ENCODE data around the gene HIPK2. TPM values are rescaled to one million over a fixed set of nuclear protein-coding genes. Genes with fewer than 3 reads are reported as not detected.

HIPK2 gene
- total and polyA plus RNA-seq, 2 donors (not counting 3 experiments of a cell fraction or from before 2014, with no cell fraction given): 9.0 to 43.8 TPM

DNA sequence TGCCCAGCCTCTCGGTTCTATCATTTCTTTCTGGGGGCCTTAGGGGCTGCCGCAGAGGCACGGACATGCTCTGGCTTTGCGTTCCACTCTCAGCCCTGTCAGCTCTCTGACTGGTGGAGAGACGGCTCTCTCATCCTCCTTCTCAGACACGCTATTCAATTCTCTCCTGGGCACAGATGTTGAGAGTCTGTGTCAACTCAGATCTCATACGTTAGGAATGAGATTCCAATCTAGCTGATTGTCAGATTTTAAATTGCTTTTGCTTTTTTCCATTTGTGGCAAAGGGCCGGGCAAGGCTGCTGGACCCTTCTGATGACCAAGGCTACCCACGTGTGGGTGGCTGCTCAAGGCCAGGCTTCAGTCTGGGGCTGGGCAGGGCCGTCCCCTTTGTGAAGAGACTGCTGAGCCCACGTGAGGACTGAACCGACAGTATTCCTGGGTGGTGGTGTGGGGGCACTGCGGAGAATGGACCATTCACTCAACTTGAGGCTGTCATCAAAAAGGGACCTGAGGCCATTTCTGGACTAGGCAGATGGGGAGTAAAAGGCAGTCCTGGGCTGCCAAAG is 182.8 kb downstream of the HIPK2 start:
- H3K9me3 ChIP-seq (replicated peaks; ENCODE audit: control insufficient read depth, insufficient read depth, low read length): no peaks in the 10 kb centered on the region
- ChIA-PET CTCF (no interaction called here), POLR2A (no interaction called here)
- peaks cover 24 to 34% of the 10 kb centered on the region in 2 experiments for H3K36me3 ChIP-seq (ENCODE audit: control insufficient read depth in 2 of 2, extremely low read depth in 1 of 2, insufficient read depth in 2 of 2, low read length in 2 of 2)
- H3K9me1 ChIP-seq (replicated peaks; ENCODE audit: control insufficient read depth, extremely low read depth, insufficient read depth, low read length): no peaks in the 10 kb centered on the region
- no peak overlapping the region for H3K4me3 ChIP-seq (replicated peaks in 1 of 3; ENCODE audit: insufficient read depth in 1 of 3, low read depth in 1 of 3, low read length in 3 of 3)
- no peaks in the 10 kb centered on the region for H4K20me1 ChIP-seq (replicated peaks; ENCODE audit: control insufficient read depth, extremely low read depth, insufficient read depth, low read length)
- FAIRE-seq (no peak), DNase-seq (ENCODE audit: low read depth, low spot score) (no peak)
- dilution Hi-C loops (cut with MboI; ENCODE audit: extremely low pct_ligation_motif_present, low sequenced_read_pairs): no loop called here
- H3K27me3 ChIP-seq (ENCODE audit: control insufficient read depth in 2 of 2, insufficient read depth in 2 of 2, low read length in 2 of 2): no peaks in the 10 kb centered on the region
- H3K4me2 ChIP-seq (ENCODE audit: insufficient read depth, low read length): no peak overlapping the region
- no peak for TF ChIP-seq MYC (IDR thresholded peaks at IDR 0.05; ENCODE audit: low read depth, low read length)
- H3K27ac ChIP-seq (ENCODE audit: insufficient read depth, low read depth, low read length): no peak overlapping the region
- BruUV-seq (replicated peaks): no TSS peak
- H3K79me2 ChIP-seq (ENCODE audit: control insufficient read depth, insufficient read depth, low read length): no peaks in the 10 kb centered on the region
- H3K9ac ChIP-seq (replicated peaks; ENCODE audit: extremely low read depth, insufficient read depth, low read length): no peak overlapping the region
- intact Hi-C loops (cut with micrococcal nuclease): no loop called here
- no peak overlapping the region for H2AFZ ChIP-seq (ENCODE audit: low read depth, low read length)
- H3K4me1 ChIP-seq (ENCODE audit: control insufficient read depth, extremely low read depth, insufficient read depth, low read length): no peaks in the 10 kb centered on the region

- H3K4me1 ChIP-seq (ENCODE audit: control insufficient read depth, extremely low read depth, insufficient read depth, low read length): no peaks in the 10 kb centered on the region
- H3K4me2 ChIP-seq (ENCODE audit: insufficient read depth, low read length): no peak overlapping the region
- dilution Hi-C loops (cut with MboI; ENCODE audit: extremely low pct_ligation_motif_present, low sequenced_read_pairs): no loop called here
- H3K9me3 ChIP-seq (replicated peaks; ENCODE audit: control insufficient read depth, insufficient read depth, low read length): no peaks in the 10 kb centered on the region
- no peaks in the 10 kb centered on the region for H3K9me1 ChIP-seq (replicated peaks; ENCODE audit: control insufficient read depth, extremely low read depth, insufficient read depth, low read length)
- BruUV-seq (replicated peaks): no TSS peak
- peaks cover 22 to 37% of the 10 kb centered on the region in 2 experiments for H3K36me3 ChIP-seq (ENCODE audit: control insufficient read depth in 2 of 2, extremely low read depth in 1 of 2, insufficient read depth in 2 of 2, low read length in 2 of 2)
- no peak for FAIRE-seq
- ChIA-PET POLR2A (no interaction called here), CTCF (interaction anchor here (7.0 kb wide), 1 partner anchor 8 kb away, joined by 60 read pairs; no protein-coding TSS in a partner anchor)
- no peak overlapping the region for H2AFZ ChIP-seq (ENCODE audit: low read depth, low read length)
- no peaks in the 10 kb centered on the region for H3K79me2 ChIP-seq (ENCODE audit: control insufficient read depth, insufficient read depth, low read length)
- TF ChIP-seq CTCF (IDR thresholded peaks at IDR 0.05; ENCODE audit: extremely low read depth in 1 of 2, insufficient read depth in 1 of 2, low read depth in 1 of 2, low read length in 2 of 2): no peak
- TF ChIP-seq POLR2AphosphoS5 (IDR thresholded peaks at IDR 0.05; ENCODE audit: insufficient read depth, low read depth, low read length): no peak
- TF ChIP-seq, protein P1, sequence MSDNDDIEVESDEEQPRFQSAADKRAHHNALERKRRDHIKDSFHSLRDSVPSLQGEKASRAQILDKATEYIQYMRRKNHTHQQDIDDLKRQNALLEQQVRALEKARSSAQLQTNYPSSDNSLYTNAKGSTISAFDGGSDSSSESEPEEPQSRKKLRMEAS (IDR thresholded peaks at IDR 0.05; ENCODE audit: insufficient read depth, insufficient read length): no peak
- no peak for TF ChIP-seq GATA2 (IDR thresholded peaks at IDR 0.05; ENCODE audit: insufficient read depth, insufficient read length, low read depth, low read length)
- no peak for TF ChIP-seq FOS (IDR thresholded peaks at IDR 0.05; ENCODE audit: borderline replicate concordance, insufficient read depth, low read length)
- no peak for TF ChIP-seq JUN (IDR thresholded peaks at IDR 0.05; ENCODE audit: borderline replicate concordance, insufficient read depth, insufficient read length, low read depth)
- TF ChIP-seq EZH2 (IDR thresholded peaks at IDR 0.05; ENCODE audit: borderline replicate concordance, low read depth, low read length, severe bottlenecking): no peak
- TF ChIP-seq MYC (IDR thresholded peaks at IDR 0.05; ENCODE audit: low read depth, low read length): no peak
- TF ChIP-seq POLR2A (IDR thresholded peaks at IDR 0.05; ENCODE audit: low read depth, low read length): no peak
- H4K20me1 ChIP-seq (replicated peaks; ENCODE audit: control insufficient read depth, extremely low read depth, insufficient read depth, low read length): no peaks in the 10 kb centered on the region
- no peak overlapping the region for H3K9ac ChIP-seq (replicated peaks; ENCODE audit: extremely low read depth, insufficient read depth, low read length)
- no peak overlapping the region for H3K27ac ChIP-seq (ENCODE audit: insufficient read depth, low read depth, low read length)
- no peak overlapping the region for H3K4me3 ChIP-seq (replicated peaks in 1 of 3; ENCODE audit: insufficient read depth in 1 of 3, low read depth in 1 of 3, low read length in 3 of 3)
- DNase-seq (ENCODE audit: low read depth, low spot score): no peak
- H3K27me3 ChIP-seq (ENCODE audit: control insufficient read depth in 2 of 2, insufficient read depth in 2 of 2, low read length in 2 of 2): no peaks in the 10 kb centered on the region
- intact Hi-C loops (cut with micrococcal nuclease): no loop called here
Observed at GRCh38 chr7:139594090-139594489, 183.7 kb downstream of the HIPK2 start.

Measured in endothelial cell of umbilical vein (primary cell).